Measurements from ENCODE around the gene SDC3. TPM values are rescaled to one million over a fixed set of nuclear protein-coding genes. Genes with fewer than 3 reads are reported as not detected.

SDC3 gene
- total RNA-seq, 4 donors from 2014 or later = 4.3 to 23.5 (median 14.5) TPM

- intact Hi-C loops (cut with DNase I; ENCODE audit: low total_unique reads) = no loop called here
- 73 to 79% methylated on average over 10 of the region's 10 CpGs for WGBS, 2 donors
- DNase-seq (ENCODE audit: low spot score in 2 of 2) = no peak
- H3K4me3 ChIP-seq (ENCODE audit: low read depth, poor library complexity, severe bottlenecking) = no peak overlapping the region
- no peak for TF ChIP-seq CTCF (IDR thresholded peaks at IDR 0.05)
- no peak for TF ChIP-seq POLR2A (IDR thresholded peaks at IDR 0.05)
Measured at GRCh38 chr1:30887485-30888315, 20.9 kb downstream of the SDC3 start.

- 76 to 87% methylated on average over 10 to 12 of the region's 12 CpGs for WGBS, 2 donors
- no peak overlapping the region for H3K4me3 ChIP-seq (ENCODE audit: low read depth, poor library complexity, severe bottlenecking)
- intact Hi-C loops (cut with DNase I; ENCODE audit: low total_unique reads) = no loop called here
- DNase-seq (ENCODE audit: low spot score in 2 of 2) = no peak
- no peak for TF ChIP-seq POLR2A (IDR thresholded peaks at IDR 0.05)
- TF ChIP-seq CTCF (IDR thresholded peaks at IDR 0.05) = no peak
Measured at GRCh38 chr1:30886710-30887428, 21.7 kb downstream of the SDC3 start.

- TF ChIP-seq POLR2A (IDR thresholded peaks at IDR 0.05) (no peak), CTCF (IDR thresholded peaks at IDR 0.05) (no peak)
- no peak for DNase-seq (ENCODE audit: low spot score in 2 of 2)
- 69 to 74% methylated on average over 17 of the region's 17 CpGs for WGBS, 2 donors
- intact Hi-C loops (cut with DNase I; ENCODE audit: low total_unique reads) = no loop called here
- H3K4me3 ChIP-seq (ENCODE audit: low read depth, poor library complexity, severe bottlenecking) = no peak overlapping the region
Measured at GRCh38 chr1:30885570-30886522, 22.7 kb downstream of the SDC3 start.

GRCh38 chr1:30884723-30885122 lies 23.8 kb downstream of the SDC3 start:
- 94 to 96% methylated on average over 5 of the region's 5 CpGs for WGBS, 2 donors

More at GRCh38 chr1:30884723-30885122, 23.8 kb downstream of the SDC3 start:
- no peak overlapping the region for H3K4me3 ChIP-seq (ENCODE audit: low read depth, poor library complexity, severe bottlenecking)
- no peak for TF ChIP-seq POLR2A (IDR thresholded peaks at IDR 0.05)
- TF ChIP-seq CTCF (IDR thresholded peaks at IDR 0.05) = no peak
- DNase-seq (ENCODE audit: low spot score in 2 of 2) = no peak
- intact Hi-C loops (cut with DNase I; ENCODE audit: low total_unique reads) = no loop called here

Data from lower leg skin (tissue), 4 donors.